Measurements from ENCODE around the gene SNTB2. TPM values are rescaled to one million over a fixed set of nuclear protein-coding genes. Genes with fewer than 3 reads are reported as not detected.

Gene SNTB2
- total RNA-seq, 2 donors from 2014 or later: 34.5 to 34.8 TPM

DNA sequence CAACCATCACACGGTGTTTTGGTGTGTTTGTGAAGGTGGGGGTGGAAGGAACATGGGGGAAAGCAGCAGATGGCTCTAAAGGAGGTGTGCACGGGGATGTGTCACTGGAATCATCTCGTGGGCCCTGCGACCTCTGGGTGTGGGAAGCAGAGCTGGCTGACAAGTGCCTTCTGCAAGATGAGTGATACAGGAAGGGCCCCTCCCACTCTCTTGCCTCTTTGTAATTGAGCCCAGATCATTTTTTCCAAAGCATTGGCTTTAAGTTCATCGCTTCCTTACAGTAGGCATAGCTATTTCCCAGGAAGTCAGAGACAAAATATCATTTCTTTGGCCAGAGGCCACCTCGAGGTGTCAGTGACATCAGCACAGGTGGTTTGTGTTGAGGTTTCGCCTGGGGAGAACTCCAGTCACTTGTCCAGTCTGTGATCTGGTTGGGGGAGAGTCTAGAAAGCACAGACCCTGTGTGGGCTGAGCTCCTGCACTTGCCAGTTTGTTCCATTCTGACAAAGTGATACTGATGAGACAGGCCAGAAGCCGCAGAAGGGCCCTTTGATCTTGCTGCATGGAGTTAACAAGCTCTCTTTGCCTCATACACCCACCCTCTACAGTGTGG, 20.6 kb upstream of the SNTB2 start:
- peaks cover 4% of the 10 kb centered on the region for H3K36me3 ChIP-seq
- intact Hi-C loops (cut with DNase I): no loop called here
- no peak overlapping the region for H3K4me3 ChIP-seq

DNA sequence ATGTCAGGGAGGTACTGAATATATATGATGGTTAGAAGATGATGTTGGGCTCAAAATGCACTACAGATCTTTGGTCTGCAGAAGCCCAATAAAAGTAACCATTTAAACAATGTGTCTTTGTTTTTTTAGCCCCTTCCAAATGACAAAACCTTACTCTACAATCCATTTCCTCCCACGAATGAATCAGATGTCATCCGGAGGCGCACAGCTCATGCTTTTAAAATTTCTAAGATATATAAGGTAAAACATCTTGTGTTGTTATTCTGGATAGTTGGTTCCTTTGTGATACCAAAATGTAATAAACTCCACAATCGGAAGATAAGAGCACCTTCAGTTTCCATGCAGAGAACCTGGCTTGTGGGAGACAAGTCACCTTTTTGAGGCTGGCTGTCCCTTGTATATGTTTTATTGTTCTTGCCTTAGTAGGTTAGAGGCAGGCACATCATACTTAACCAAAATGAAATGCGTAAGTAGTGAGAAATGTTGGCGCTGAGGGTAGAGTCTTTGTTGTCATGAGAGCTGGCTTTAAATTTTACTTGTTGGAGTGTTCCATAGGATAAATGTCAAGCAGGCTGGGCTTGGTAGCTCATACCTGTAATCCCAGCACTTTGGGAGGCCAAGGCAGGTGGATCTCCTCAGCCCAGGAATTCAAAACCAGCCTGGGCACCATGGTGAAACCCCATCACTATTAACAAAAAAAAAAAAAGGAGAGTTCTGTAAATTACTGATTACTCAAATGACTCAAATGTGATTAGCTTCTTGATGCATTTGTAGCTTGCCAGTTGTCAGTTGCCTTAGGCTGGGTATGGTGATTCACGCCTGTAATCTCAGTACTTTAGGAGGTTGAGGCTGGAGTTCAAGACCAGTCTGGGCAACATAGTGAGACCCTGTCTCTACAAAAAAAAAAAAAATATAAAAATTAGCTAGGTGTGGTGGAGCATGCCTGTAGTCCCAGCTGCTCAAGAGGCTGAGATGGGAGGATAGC, 19.7 kb upstream of the SNTB2 start:
- no peaks in the 10 kb centered on the region for H3K9me3 ChIP-seq
- no peaks in the 10 kb centered on the region for H3K27me3 ChIP-seq
- H3K4me3 ChIP-seq: no peak overlapping the region
- TF ChIP-seq, protein P1, sequence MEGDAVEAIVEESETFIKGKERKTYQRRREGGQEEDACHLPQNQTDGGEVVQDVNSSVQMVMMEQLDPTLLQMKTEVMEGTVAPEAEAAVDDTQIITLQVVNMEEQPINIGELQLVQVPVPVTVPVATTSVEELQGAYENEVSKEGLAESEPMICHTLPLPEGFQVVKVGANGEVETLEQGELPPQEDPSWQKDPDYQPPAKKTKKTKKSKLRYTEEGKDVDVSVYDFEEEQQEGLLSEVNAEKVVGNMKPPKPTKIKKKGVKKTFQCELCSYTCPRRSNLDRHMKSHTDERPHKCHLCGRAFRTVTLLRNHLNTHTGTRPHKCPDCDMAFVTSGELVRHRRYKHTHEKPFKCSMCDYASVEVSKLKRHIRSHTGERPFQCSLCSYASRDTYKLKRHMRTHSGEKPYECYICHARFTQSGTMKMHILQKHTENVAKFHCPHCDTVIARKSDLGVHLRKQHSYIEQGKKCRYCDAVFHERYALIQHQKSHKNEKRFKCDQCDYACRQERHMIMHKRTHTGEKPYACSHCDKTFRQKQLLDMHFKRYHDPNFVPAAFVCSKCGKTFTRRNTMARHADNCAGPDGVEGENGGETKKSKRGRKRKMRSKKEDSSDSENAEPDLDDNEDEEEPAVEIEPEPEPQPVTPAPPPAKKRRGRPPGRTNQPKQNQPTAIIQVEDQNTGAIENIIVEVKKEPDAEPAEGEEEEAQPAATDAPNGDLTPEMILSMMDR (IDR thresholded peaks at IDR 0.05): no peak
- H3K36me3 ChIP-seq: peaks cover 4% of the 10 kb centered on the region
- no peak overlapping the region for H3K9ac ChIP-seq (ENCODE audit: low read depth in 2 of 2, low read length in 2 of 2)
- H3K27ac ChIP-seq: no peak overlapping the region
- H3K4me1 ChIP-seq: no peaks in the 10 kb centered on the region
- no peak for DNase-seq
- intact Hi-C loops (cut with DNase I): no loop called here

More for the DNA sequence above, 20.6 kb upstream of the SNTB2 start:
- no peaks in the 10 kb centered on the region for H3K9me3 ChIP-seq
- H3K27me3 ChIP-seq: no peaks in the 10 kb centered on the region
- TF ChIP-seq, protein P1 (IDR thresholded peaks at IDR 0.05): no peak
- H3K9ac ChIP-seq (ENCODE audit: low read depth in 2 of 2, low read length in 2 of 2): no peak overlapping the region
- H3K4me1 ChIP-seq: no peaks in the 10 kb centered on the region
- H3K27ac ChIP-seq: no peak overlapping the region
- no peak for DNase-seq

GRCh38 chr16:69169051-69169450, 17.9 kb upstream of the SNTB2 start:
- Histone ChIP-seq H3K27ac (no peak overlapping the region), H3K36me3 (peaks cover 4% of the 10 kb centered on the region), H3K4me1 (peaks cover 11% of the 10 kb centered on the region), H3K27me3 (no peaks in the 10 kb centered on the region), H3K9me3 (no peaks in the 10 kb centered on the region), H3K4me3 (no peak overlapping the region), H3K9ac (ENCODE audit: low read depth in 2 of 2, low read length in 2 of 2) (no peak overlapping the region)
- no peak for DNase-seq
- TF ChIP-seq, protein P1 (IDR thresholded peaks at IDR 0.05): no peak
- intact Hi-C loops (cut with DNase I): no loop called here

DNA sequence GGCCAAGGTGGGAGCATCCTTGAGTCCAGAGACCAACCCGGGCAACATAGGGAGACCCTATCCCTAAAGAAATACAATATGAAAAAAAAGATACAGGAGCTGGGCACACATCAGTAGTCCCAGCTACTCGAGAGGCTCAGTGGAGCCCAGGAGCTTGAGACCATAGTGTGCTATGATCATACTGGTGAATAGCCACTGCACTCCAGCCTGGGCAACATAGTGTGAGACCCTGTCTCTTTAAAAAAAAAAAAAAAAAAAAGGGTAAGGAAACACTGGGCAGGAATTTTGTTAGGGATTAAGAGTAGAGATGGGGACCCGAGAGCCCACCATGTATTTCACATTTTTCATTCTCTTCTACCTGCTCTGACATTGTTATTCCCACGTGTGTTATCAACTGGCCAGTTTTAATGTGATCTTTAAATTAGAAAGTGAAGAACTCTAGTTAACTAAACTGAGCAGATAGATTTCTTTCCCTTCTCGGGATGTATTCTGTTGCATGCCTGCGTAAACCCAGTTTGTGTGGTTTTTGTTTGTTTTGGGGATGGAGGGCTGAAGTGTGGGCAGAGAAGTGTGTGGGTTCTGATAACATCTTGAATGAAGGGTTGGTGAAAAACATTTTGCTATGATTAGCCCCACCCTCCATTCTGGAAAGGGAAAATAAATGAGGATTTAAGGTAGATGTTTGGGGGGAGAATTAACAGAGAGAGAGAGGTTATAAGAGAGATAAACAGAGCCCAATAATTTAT, 17.2 kb upstream of the SNTB2 start:
- intact Hi-C loops (cut with DNase I): no loop called here
- Histone ChIP-seq H3K27me3 (no peaks in the 10 kb centered on the region), H3K36me3 (peaks cover 4% of the 10 kb centered on the region), H3K9ac (ENCODE audit: low read depth in 2 of 2, low read length in 2 of 2) (no peak overlapping the region), H3K4me1 (peaks cover 11% of the 10 kb centered on the region), H3K27ac (no peak overlapping the region), H3K9me3 (no peaks in the 10 kb centered on the region), H3K4me3 (no peak overlapping the region)
- TF ChIP-seq, protein P1 (IDR thresholded peaks at IDR 0.05): no peak
- DNase-seq: no peak

Measured in colonic mucosa (tissue), 4 donors.